Left lobe of liver (tissue), 2 donors: ENCODE results near the gene TIPIN. TPM values are rescaled to one million over a fixed set of nuclear protein-coding genes. Genes with fewer than 3 reads are reported as not detected.
"Not testable (repeated sequence)": the region's sequence is repeated elsewhere in the genome, so short reads cannot be mapped to it uniquely, and the experiment has no call there.

ENCODE experiments used
- ATAC-seq: fragments of 200-7000 bp; cut with Tn5 transposase; one replicate; pipeline ENCODE4 v1.9.1; 2020; ENCODE audit warnings: mild to moderate bottlenecking, moderate library complexity
- DNase-seq: peaks from one replicate; pipeline ENCODE4 v3.0.0-alpha.2; 2020; ENCODE audit warnings: low spot score
- total RNA-seq: library from RNA; stranded (reverse); gene quantifications from one replicate; pipeline ENCODE4 v1.2.1, GENCODE V29; 2021
- donor health status: DM: no; HTN: no; CAD: no; lungs with moderate emphysema.
- donor health status: DM: no; HTN: yes; CAD: no.

Gene TIPIN
- total RNA-seq, 1 donor from 2014 or later: 2.5 TPM

DNA sequence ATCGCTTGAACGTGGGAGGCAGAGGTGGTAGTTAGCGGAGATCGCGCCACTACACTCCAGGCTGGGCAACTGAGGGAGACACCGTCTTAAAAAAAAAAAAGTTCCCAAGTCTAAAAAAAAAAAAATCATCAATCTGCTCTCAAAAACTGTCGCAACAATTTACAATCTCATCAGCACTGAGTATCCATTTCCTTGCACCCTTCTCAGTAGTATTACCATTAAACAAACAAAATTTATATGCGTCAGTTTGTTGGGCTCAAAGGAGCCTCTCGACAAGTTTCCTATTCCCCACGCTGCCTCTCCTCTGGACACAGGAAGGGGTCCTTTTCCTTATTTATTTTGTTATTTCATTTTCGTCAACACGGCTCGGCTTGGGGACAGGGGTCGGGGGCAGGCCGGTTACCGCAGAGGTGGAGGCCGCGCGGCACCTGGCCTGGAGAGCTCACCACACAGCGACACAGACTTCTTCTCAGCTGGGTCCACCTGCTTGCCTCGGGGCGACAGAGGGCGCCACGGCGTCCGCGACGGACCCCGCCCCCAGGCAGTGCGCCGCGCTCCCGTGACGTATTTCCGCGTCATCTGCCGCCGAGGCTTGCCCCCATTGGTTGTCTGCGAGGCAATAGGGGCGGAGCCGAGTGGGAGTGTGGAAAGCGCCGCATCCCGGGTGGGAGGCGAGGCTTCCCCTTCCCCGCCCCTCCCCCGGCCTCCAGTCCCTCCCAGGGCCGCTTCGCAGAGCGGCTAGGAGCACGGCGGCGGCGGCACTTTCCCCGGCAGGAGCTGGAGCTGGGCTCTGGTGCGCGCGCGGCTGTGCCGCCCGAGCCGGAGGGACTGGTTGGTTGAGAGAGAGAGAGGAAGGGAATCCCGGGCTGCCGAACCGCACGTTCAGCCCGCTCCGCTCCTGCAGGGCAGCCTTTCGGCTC, 30.0 kb upstream of the TIPIN start, which contains the start of gene MAP2K1:
TSS of gene MAP2K1 (plus strand) at position 709 of the 920 bp plus-strand sequence. CDS start 436 bp downstream, outside the sequence.
- peak; percentile 99 for DNase-seq
- peak; percentile 95 for ATAC-seq

DNA sequence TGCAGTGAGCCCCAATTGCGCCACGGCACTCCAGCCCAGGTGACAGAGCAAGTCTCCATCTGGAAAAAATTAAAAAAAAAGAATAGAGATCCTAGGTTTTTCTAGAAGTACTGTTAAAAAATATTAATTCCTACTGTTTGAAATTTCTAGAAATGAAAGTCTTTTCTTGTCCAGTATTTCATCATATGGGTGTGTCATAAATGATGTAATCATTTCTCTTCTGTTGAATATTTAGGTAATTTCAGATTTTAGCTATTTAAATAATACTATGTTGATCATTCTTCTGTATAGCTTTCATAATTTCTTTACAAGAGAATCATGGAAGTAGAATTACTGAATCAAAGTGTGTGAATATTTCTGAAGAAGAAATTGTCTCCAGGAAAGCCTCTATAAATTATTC, 24.9 kb upstream of the TIPIN start:
- ATAC-seq, DNase-seq: not testable (repeated sequence)

DNA sequence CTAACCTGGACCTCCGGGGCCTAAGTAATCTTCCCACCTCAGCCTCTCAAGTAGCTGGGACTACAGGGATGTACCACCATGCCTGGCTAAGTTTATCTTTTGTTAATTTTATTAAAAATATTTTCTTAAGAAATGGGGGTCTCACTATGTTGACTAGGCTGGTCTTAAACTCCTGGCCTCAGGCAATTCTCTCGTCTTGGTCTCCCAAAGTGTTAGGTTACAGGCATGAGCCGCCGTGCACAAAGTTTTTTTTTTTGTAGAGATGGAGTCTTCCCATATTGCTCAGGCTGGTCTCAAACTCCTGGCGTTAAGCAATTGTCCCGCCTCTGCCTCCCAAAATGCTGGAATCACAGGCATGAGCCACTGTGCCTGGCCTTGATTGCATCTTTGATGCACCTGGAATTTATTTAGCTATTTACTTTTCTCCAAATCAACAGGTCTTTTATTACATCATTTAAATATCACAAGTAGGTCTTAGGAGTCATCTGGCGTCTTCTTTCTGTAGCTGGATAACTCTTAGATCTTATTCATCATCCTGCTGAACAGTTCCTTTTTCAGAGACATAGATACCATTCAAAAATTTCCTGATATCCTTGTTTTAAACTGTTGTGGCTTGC, 22.4 kb upstream of the TIPIN start:
- no peak for DNase-seq
- ATAC-seq: no peak

DNA sequence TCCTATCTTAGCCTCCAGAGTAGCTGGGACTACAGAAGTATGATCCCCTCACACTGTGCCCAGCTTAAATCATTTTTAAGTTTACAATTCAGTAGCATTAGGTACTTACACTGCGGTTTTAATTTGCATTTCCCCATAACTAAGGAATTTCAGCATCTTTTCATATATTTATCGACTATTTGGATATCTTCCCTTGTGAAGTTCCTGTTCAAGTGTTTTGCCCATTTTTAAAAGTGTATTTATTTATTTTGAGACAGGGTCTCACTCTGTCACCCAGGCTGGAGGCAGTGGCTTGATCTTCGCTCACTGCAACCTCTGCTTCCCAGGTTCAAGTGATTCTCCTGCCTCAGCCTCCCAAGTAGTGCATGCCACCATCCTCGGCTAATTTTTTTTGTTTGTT, 17.7 kb upstream of the TIPIN start:
- ATAC-seq (no peak), DNase-seq (no peak)

DNA sequence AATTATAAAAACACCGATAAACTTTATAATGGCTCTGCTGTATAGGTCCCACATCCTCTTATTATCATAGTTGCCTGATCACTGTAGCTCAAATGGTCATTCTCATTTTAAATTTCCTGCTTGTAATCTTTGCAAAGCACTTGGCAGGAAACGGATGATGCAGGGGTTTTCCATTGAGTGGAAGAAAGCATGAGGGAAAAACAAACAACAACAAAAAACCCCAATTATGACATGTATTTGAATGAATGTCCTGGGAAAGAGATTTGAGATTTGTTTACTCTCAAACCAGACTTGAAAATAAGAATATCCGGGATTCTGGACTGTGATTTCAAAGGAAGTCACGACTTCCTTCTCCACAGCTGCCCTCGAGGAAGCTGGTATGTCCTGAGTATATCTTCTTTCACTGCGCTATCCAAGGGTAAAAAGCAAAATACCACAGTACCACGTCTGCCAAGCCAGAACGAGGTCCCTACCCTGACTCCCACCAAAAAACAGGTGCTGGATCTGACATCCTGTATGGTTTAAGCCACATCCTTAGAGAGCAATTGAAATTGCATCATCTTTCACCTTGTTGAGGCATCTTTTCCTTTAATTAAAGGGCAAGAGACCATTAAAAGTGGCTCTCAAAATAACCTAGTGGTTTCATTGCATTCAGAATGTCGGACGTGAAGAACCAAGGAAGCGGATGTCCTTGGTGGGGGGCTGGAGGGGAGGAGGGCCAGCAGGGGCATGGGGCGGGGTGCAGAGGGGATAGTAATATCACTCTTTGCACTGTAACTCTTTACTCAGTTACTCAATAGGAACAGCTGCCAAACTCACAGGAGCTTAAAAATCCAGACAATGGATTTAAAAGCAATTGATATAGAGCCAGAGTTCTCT, 13.5 kb upstream of the TIPIN start:
- no peak for DNase-seq
- peak; percentile 73 for ATAC-seq

DNA sequence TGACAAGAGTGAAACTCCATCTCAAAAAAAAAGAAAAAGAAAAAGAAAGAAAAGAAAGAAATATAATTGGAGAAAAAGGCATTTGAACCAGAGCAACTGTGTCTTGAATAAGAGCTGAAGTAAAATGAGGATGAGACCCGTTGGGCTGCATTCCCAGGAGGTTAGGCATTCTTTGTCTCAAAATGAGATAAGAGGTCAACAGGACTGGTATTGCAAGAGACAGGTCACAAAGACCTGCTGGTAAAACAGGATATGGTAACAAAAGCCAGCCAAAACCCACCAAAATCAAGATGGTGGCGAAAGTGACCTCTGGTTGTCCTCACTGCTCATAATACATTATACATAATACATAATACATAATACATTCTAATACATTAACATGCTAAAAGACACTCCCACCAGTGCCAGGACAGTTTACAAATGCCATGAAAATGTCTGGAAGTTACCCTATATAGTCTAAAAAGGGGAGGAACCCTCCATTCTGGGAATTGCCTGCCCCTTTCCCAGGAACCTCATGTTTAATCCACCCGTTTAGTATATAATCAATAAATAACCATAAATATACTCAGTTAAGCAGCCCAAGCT, 8.6 kb upstream of the TIPIN start:
- peak; percentile 30 for ATAC-seq
- DNase-seq: no peak

DNA sequence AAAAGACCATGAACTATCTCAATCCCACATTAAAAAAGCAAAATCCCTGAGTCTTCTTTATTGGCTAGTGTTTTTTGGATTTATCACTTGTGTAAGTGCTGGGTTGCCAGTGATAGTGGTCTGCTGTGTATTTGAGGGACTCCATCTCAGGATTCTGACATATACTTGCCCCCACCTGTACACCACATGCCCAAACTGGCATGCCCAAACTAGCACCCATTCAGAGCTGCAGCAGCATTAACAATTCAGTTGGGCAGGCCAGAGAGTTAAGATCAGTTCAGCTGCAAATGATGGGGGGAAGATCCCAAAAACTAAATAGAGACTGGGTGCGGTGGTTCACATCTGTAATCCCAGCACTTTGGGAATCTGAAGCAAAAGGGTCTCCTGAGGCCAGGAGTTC, 6.3 kb upstream of the TIPIN start:
- ATAC-seq: no peak
- DNase-seq: no peak

DNA sequence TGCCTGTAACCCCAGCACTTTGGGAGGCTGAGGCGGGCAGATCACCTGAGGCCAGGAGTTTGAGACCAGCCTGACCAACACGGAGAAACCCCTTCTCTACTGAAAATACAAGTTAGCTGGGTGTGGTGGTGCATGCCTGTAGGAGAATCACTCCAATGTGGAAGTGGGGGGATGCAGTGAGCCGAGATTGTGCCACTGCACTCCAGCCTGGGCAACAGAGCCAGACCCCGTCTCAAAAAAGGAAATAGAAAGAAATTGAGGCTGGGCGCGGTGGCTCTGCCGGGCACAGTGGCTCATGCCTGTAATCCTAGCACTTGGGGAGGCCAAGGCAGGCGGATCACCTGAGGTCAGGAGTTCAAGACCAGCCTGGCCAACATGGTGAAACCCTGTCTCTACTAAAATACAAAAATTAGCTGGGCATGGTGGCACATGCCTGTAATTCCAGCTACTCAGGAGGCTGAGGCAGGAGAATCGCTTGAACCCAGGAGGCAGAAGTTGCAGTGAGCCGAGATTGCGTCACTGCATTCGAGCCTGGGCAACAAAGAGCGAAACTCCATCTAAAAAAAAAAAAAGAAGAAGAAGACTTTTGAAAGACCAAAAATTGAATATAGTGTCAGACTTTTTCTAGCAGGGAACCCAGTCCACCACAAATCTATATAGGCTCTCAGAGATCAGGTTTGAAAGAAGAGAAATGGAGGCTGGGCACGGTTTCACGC, 5.4 kb upstream of the TIPIN start:
- not testable (repeated sequence) for DNase-seq, ATAC-seq

DNA sequence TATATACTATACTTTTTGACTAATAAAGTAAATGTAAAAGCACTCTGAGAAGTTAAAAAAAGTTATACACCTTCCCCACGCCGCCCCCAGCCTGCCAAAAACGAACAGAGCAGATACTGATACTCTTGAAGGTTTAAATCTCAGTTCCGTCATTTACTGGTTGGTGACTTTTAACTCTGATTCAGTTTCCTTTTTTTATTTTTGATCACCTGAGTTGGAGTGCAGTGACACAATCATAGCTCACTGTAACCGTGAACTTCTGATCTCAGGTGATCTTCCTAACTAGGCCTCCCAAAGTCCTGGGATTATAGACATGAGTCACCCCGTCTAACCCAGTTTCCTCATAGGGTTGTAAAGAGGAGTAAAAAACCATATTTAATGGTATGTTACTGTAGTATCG, 3.3 kb upstream of the TIPIN start:
- DNase-seq (no peak), ATAC-seq (no peak)

DNA sequence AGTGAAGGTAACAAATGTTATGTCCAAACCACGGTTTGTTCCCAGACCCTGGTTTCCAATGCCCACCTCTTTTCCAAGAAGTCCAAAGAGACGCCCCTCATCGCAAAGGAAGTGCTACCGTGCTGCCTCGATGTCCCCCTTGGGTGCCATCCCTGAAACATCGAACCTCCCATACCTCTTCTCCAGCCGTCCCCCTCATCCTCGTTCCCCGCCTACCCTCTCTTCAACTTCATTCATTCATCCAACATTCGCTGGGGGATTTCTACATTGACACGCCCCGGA, 467 bp downstream of the TIPIN start:
- DNase-seq: no peak
- ATAC-seq: no peak

DNA sequence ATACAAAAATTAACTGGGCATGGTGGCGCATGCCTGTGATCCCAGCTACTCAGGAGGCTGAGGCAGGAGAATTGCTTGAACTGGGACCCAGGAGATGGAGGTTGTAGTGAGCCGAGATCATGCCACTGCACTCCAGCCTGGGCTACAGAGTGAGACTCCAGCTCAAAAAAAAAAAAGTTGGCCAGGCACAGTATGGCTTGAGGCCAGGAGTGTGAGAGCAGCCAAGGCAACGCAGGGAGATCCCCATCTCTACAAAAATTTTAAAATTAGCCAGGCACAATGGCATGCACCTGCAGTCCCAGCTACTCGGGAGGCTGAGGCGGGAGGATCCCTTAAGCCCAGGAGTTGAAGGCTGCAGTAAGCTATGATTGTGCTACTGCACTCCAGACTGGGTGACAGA, 8.0 kb downstream of the TIPIN start:
- peak; percentile 86 for ATAC-seq
- not testable (repeated sequence) for DNase-seq

DNA sequence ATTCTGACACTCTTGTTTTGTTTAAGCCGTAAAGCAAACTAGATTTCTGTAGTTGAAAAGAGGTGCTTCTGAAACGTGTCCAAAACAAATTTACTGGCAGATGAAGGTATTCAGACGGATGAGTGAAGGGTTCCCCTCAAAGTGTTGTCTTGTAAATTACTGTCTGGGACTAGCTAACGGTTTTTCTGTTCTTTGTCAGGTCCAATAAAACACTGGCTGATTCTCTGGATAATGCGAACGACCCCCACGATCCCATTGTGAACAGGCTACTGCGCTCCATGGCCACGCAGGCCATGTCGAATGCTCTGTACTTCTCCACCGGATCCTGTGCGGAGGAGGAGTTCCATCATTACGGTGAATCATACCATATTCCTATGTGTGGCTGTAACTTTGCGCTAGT, 27.7 kb downstream of the TIPIN start:
- ATAC-seq: no peak
- DNase-seq: no peak

DNA sequence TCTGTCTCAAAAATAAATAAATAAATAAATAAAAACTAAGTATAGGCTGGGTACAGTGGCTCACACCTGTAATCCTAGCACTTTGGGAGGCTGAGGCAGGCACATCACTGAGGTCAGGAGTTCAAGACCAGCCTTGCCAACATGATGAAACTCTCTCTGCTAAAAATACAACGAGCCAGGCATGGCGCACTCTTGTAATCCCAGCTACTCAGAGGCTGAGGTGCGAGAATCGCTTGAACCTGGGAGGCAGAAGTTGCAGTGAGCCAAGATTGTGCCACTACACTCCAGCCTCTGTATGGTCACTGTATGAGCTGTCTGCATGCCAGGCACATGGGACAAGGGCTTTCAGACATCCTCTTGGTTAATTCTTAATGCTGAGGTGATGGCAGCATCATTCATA, 28.7 kb downstream of the TIPIN start:
- no peak for ATAC-seq
- DNase-seq: no peak

DNA sequence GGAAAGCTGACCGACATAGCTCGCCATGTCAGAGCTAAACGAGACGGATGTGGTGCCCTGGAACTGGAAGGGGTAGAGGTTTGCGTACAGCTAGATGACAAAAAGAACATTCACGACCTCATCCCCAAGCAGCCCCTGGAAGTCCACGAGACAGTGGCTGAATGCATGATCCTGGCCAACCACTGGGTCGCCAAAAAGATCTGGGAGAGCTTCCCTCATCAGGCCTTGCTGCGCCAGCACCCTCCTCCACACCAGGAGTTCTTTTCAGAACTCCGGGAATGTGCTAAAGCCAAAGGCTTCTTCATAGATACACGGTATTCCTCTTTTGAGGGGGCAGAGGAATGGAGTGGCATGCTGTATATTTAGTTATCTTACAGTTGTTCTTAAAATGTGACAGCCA, 30.4 kb downstream of the TIPIN start:
- DNase-seq: no peak

DNA sequence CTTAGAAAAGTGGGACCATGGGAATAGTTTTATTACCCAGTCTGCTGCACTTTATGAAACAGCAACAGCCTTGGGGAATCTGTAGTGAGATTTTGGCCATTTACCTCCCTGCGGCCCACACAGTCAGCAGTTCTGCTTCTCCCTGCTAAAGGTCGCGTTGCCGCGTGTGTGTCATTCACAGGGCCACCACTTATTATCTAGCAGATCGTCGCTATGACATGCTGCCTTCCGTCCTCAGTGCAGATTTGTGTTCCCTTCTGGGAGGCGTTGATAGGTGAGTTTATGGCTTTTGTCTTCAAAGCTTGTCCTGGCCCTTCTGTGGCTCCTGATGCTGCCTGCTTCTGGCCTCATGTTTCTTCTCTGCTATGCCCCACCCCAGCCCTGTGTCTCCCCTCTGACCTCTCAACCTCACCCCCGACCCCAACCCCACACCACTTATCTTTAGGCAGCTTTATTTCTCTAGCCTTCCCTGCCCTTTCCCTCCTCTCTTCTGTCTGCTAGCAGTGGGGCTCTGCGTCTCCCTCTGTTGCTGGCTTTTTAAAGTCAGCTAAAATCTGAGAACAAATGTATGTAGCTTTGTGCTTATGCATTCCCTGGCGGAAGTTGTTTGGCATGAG, 33.1 kb downstream of the TIPIN start:
- DNase-seq (no peak), ATAC-seq (peak; percentile 31)

More for the DNA sequence above, 30.4 kb downstream of the TIPIN start:
- ATAC-seq: no peak

DNA sequence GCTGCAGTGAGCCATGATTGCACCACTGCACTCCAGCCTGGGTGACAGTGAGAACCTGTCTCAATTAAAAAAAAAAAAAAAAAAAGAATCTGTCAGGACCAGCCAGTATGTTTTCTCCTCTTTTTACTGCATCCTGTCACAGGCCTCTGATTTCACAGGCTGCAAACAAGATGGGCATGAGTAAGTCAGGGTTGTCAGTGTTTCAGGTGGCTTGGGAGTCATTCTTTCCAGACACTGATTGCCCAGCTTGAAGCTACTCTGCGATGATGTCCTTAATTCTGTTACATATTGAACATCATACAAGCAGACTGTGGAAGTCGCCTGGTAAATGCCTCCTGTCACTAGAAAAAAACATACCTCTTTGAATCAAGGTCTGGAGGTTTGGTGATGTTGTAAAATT, 44.3 kb downstream of the TIPIN start:
- ATAC-seq (no peak), DNase-seq (no peak)

DNA sequence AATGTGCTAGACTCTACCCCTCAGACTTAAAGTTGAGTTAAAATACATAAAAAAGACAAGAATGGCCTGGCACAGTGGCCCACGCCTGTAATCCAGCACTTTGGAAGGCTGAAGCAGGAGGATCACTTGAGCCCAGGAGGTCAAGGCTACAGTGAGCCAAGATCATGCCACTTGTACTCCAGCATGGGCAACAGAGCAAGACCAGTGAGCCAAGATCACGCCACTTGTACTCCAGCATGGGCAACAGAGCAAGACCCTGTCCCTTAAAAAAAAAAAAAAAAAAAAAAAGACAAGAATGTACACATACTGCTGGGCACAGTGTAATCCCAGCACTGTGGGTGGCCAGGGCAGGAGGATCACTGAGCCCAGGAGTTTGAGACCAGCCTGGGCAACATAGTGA, 45.7 kb downstream of the TIPIN start:
- ATAC-seq (no peak), DNase-seq (no peak)

DNA sequence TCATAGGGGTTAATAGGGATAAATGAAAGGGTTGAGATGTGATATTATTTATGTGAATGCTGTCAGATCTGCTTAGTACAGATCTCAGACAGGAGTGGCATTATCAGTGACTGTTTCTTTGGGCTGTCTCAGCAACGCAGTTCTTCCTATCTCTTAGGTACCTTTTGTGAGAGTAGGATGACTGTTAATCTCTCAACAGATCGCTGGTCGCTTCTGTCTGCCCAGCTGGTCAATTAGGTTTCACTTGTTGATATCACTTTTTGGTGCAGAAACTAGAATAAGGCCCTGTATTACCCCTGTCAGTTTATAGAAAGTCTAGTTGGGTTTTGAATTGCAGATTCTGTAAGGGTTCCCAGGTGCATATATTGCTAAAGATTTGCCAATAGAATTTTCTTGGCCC, 46.7 kb downstream of the TIPIN start:
- ATAC-seq: no peak
- no peak for DNase-seq

DNA sequence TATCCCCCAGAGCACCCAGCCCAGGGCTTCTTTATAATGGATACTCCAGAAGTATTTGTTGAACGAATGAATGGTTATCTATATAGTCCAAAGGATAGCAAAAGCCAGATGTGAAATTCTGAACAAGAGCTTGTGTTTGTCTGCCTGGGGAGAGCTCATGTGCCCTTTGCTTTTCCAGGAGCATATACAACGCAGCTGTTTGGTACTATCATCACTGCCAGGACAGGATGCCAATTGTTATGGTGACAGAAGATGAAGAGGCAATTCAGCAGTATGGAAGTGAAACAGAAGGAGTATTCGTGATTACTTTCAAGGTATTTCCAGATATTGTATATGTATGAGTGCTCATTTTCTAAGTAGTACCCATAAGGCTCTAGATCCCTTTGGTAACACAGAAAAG, 48.0 kb downstream of the TIPIN start:
- DNase-seq (no peak), ATAC-seq (no peak)

DNA sequence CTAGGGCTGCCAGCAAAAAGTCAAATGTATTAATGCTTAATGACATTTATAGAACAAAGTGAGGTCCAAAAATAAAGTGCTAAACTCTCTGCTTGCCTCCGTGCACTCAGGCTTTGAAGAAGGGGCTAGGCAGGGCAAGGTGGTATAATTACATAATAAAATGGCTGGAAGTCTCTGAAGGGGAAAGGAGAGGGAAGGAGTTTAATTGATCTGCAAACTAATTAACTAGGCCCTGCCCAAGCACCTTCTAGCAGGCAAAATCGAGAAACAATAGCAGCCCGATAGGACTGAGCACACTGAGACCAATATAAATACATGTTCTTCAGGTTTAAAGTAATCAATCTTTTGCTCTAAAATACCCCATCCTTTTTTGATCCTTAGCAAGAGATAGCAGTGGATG, 50.1 kb downstream of the TIPIN start:
- no peak for DNase-seq
- no peak for ATAC-seq
